Sigmoid colon (tissue), 4 donors: ENCODE results near the gene DARS1.
A peak's percentile ranks its signal among the peaks of the same experiment; 100 is the strongest.

ENCODE experiments used
- EP300 ChIP-seq, 4 donors: sonication (generic); formaldehyde crosslinking; IDR thresholded peaks; one replicate each; pipeline ENCODE4 v1.6.1; 2017; ENCODE audit warnings: antibody characterized with exemption in 4 of 4
- POLR2A ChIP-seq, 2 donors: fragments of 450-650 bp; IDR thresholded peaks; one replicate each; pipeline ENCODE4 v1.6.1; 2016; ENCODE audit warnings: antibody characterized with exemption in 2 of 2, mild to moderate bottlenecking in 2 of 2, moderate library complexity in 2 of 2
- POLR2AphosphoS5 ChIP-seq, 4 donors: sonication (generic); formaldehyde crosslinking; IDR thresholded peaks; one replicate each; pipeline ENCODE4 v1.6.1; 2017; ENCODE audit warnings: antibody characterized with exemption in 4 of 4
- TF ChIP-seq, protein P1 (sequence below), 4 experiments: fragments of 450-650 bp in 3 of 4; fragments of 200-600 bp in 1 of 4; IDR thresholded peaks; one replicate each; pipeline ENCODE4 v1.5.1; 2016 to 2019; ENCODE audit warnings: antibody characterized with exemption in 4 of 4, mild to moderate bottlenecking in 3 of 4, moderate library complexity in 2 of 4

DNA sequence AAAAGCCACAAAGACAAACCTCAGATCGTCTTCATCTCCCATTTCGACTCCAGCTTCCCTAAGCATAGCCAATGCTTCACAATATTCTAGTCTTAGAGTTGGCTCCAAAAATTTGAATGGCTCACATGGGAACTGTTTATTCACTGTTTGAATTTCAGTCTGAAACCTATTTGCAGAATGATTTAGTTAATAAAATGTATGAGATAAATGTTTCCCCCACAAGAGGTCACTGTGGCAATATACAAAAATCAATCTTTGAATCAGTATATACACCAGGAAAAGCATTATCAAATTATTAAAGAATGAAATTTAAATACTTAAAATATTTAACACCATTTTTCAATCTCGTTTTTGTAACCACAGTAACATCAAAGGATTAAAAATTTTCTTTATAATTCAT lies 69.2 kb downstream of the DARS1 start:
- TF ChIP-seq, protein P1, sequence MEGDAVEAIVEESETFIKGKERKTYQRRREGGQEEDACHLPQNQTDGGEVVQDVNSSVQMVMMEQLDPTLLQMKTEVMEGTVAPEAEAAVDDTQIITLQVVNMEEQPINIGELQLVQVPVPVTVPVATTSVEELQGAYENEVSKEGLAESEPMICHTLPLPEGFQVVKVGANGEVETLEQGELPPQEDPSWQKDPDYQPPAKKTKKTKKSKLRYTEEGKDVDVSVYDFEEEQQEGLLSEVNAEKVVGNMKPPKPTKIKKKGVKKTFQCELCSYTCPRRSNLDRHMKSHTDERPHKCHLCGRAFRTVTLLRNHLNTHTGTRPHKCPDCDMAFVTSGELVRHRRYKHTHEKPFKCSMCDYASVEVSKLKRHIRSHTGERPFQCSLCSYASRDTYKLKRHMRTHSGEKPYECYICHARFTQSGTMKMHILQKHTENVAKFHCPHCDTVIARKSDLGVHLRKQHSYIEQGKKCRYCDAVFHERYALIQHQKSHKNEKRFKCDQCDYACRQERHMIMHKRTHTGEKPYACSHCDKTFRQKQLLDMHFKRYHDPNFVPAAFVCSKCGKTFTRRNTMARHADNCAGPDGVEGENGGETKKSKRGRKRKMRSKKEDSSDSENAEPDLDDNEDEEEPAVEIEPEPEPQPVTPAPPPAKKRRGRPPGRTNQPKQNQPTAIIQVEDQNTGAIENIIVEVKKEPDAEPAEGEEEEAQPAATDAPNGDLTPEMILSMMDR (IDR thresholded peaks at IDR 0.05) = peak in 2 of 4 experiments; percentile 27 to 44
- TF ChIP-seq POLR2A (IDR thresholded peaks at IDR 0.05) = no peak
- TF ChIP-seq EP300 (IDR thresholded peaks at IDR 0.05) = no peak
- TF ChIP-seq POLR2AphosphoS5 (IDR thresholded peaks at IDR 0.05) = no peak
